Right kidney (tissue), 9 donors: ENCODE measurements around the gene INVS.
"Not testable (repeated sequence)": the region's sequence is repeated elsewhere in the genome, so short reads cannot be mapped to it uniquely, and the experiment has no call there.

Source experiments
- DNase-seq: peaks from one replicate; pipeline ENCODE4 v3.0.0-alpha.2; 2016
- long read RNA-seq, 8 donors: transcript quantifications; one replicate each; lab custom pipeline, GENCODE V29; 2026

Gene INVS
- long read RNA-seq, donor 1, partial matches to known transcripts = 0 of 1 reads
- long read RNA-seq, donor 1, other reads (novel, unspliced or antisense) = 0 of 1 reads
- long read RNA-seq, donor 2 = 0 reads
- long read RNA-seq, donor 3, partial matches to known transcripts = 10 of 17 reads
- long read RNA-seq, donor 3, other reads (novel, unspliced or antisense) = 7 of 17 reads
- long read RNA-seq, donor 4 = 0 reads
- long read RNA-seq, donor 5, partial matches to known transcripts = 29 of 38 reads
- long read RNA-seq, donor 5, other reads (novel, unspliced or antisense) = 8 of 38 reads
- long read RNA-seq, donor 6, partial matches to known transcripts = 20 of 20 reads
- long read RNA-seq, donor 6, other reads (novel, unspliced or antisense) = 0 of 20 reads
- long read RNA-seq, donor 7, partial matches to known transcripts = 0 of 1 reads
- long read RNA-seq, donor 7, other reads (novel, unspliced or antisense) = 0 of 1 reads
- long read RNA-seq, donor 8, partial matches to known transcripts = 10 of 28 reads
- long read RNA-seq, donor 8, other reads (novel, unspliced or antisense) = 17 of 28 reads

DNA sequence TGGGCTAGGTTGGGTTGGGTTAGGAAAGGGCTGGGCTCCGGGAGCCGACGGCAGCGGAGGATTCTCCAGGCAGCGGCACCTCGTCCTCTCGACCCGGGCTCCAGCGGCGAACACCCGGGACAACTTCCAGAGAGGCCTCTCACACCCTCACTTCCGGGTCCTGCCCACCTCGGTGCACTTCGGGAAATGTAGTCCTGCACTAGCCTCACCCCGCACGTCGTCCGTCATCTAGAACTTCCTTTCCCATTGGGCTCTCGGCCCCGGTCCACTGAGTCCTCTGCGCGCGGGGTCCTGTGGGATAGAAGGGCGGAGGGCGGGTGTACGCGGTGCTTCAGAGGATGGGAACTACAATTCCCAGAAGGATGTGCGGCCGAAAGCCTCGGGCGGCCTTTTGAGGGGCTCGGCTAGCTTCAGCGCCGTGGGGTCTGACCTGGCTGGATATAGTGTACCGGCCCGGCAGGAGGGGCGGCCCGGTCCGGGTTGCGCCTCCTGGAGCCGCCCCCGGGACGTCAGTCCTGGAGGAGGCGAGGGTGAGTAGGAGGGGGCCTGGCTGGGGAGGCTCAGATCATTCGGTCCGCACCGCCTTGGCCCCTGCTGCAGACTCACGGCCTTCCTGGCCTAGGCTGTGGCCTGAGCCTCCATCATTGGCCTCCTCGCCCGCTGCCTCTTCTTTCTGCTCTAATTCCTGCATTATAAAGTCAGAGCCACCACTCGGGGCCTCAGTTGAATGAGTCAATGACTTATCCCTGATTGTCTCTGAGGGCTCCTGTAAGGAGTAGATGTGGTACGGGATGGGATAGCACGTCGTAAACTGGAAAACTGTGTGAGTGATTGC lies at the start of gene INVS, which contains the start of gene ERP44:
Gene INVS (plus strand): TSS at position 357 of the 835 bp plus-strand sequence. CDS start 5,279 bp downstream, outside the sequence.
Gene ERP44 (minus strand): TSS at position 114 of the 835 bp plus-strand sequence. CDS start 160 bp downstream, outside the sequence.
- peak; percentile 98 for DNase-seq

DNA sequence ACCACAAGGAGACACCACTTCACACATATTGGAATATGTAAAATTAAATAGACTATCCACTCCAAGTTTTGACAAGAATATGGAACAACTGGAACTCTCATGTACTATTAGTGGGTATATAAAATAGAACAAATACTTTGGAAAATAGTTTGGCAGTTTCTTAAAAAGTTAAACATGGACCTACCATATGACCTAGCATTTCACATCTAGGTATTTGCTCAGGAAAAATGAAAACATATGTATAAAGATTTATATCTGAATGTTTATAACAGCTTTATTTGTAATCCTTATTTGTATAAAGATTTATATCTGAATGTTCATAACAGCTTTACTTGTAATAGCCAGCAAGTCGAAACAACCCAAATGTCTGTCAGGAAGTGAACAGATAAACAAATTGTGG lies 49.5 kb upstream of the INVS start:
- DNase-seq = no peak

DNA sequence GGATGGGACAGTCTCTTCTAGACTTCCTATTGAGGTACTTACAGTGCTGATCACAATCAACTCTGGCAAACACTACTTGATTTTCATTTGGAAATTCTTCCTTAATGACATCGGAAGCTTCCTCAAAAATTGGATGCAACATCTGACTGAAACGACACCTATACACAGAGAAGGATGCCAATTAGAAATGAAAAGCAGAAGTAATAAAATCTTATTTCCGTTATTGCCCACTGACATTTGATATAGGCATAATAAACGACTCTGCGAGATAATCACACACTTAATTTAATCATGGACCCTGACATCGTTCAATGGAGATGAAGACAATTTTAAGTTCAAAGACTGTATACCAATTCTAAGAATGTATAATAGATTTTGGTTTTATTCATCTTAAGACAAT lies 46.7 kb upstream of the INVS start:
- no peak for DNase-seq

DNA sequence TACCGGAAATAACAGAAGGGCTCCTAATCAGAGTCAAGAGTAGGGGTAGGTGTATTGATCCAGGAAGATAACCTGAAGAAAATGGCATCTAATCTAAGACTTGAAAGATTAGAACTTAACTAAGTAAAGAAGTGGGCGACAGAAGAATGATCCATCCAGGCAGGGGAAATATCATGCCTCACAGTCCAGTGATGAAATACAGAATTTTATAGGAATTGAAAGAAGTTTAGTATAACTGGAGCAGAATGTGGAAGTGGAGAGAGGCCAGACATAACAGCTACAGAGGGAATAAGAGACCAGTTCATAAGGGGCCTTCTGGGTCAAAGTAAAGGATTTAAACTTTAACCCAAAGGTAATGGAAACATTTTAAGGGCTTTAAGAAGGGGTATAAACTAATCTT lies 42.5 kb upstream of the INVS start:
- DNase-seq = no peak

DNA sequence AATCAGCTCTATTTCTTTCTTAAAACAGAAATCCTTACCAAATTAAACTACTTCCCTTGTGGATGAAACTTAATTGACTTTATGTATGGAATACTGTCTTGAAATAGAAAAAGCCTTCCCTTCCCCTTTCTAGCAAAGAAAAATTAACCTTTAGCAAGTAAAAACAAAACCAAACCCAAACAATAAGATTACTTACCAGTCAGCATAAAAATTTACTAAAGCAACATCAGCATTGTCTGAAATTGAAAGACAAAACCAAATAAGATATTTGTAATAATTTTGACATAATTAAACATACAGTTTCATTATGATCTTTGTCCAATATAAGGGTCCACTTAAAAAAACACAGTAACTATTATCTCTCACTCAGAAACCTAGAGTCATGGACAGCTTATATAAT lies 41.4 kb upstream of the INVS start:
- DNase-seq = no peak

DNA sequence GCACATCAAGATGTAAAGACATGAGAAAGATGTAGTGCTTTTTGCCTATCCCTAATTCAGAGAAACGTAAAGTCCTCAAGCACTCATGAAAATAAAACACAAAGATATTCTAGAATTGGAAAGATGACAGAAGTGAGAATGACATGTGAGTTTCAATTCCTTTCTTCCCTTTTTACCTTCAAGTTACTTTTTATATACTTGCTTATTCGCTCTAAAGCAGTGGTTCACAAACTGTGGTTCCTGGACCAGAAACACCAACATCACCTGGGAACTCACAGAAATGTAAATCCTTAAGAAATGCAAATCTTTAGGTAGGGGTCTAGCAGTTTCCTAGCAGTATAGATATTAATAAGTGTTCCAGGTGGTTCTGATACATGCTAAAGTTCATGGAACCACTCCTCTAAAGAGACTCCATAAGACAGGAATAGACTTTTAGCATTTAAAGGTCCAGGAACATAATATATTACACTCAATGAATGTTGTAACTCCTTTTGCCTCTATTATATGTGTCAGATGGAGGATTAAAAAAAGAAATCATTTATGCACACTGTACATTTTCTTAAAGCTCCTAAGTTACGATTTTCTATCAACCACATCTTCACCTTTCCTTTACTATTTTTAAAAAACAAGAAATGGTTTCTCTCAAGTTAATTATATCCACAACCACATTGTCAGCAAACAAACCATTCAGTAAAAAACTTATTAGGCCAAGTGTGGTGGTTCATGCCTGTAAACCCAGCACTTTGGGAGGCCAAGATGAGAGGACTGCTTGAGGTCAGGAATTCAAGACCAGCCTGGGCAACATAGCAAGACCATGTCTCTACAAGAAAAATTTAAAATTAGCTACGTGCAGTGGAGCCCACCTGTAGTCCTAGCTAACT lies 40.1 kb upstream of the INVS start:
- DNase-seq = no peak

GRCh38 chr9:100062683-100063082 lies 36.4 kb upstream of the INVS start:
- DNase-seq = not testable (repeated sequence)

- peak; percentile 0 for DNase-seq
These were observed 35.9 kb upstream of the INVS start for GRCh38 chr9:100063185-100063584.

- DNase-seq = no peak
These were observed 34.0 kb upstream of the INVS start for GRCh38 chr9:100064872-100065581.

GRCh38 chr9:100066539-100066938 lies 32.5 kb upstream of the INVS start:
- no peak for DNase-seq

DNA sequence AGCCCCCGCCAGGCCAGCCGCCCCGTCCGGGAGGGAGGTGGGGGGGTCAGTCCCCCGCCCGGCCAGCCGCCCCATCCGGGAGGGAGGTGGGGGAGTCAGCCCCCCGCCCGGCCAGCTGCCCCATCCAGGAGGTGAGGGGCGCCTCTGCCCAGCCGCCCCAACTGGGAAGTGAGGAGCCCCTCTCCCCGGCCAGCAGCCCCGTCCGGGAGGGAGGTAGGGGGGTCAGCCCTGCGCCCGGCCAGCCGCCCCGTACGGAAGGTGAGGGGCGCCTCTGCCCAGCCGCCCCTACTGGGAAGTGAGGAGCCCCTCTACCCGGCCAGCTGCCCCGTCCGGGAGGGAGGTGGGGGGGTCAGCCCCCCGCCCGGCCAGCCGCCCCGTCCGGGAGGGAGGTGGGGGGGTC lies 31.1 kb upstream of the INVS start:
- DNase-seq = not testable (repeated sequence)

- not testable (repeated sequence) for DNase-seq
These were observed 30.0 kb upstream of the INVS start for GRCh38 chr9:100069068-100069467.

DNA sequence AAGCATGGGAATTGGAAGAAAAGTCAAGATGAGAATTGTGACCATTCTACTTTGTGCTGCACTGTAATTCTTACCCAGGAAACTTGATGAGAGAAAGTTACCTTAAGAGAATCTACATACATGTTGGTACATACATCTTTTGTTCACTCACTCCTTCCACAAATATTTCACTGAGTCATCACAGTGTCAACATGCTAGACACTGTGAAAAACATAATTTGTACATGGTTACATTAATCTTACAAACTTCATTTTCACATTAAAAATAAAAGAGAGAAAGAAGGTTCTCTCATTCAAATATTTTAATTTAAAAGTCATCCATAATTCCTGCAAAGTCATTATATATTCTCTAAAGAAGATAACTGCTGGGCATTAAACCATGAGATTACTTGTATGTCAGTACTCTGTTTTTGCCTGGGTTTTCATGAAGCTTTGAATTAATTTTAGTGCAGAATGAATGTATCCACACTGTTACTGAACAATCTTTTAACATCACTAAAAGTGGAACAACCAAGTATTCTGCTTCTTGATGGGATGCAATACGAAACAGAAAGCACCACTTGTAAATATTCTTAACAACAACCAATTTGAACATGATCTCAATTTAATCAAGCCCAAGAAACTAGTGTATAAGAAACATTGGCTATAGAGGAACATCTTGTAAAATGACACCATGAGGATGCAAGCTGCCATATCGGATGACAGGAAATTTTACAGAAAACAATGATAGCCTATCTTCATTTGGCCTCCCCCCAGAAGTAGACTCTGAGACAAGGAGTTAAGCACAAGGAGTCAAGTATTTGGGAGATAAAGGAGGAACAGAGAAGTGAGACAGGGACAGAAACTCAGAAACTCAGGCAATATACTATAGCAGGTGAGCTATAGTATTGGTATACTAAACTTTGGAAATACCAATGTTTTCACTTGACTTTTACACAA lies 28.7 kb upstream of the INVS start:
- no peak for DNase-seq

GRCh38 chr9:100071271-100071670 lies 27.8 kb upstream of the INVS start:
- no peak for DNase-seq

DNA sequence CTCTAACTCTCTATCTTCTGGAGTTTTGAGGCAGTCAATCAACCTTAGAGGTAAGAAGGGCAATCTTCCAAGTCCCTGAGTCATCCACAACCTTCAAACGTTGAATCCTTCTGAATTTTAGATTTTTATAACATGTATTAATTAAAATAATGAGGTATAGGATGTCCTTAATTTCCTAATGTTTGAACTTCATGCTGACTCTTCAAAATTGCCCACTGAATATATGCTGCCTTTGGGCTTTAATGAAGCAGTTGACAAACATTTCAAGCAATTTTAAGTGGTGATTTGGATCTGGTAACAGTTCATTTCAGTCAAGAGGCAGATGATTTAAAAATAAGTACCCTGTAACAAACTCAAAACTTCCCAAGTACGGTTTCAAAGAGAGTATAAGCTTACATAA lies 26.2 kb upstream of the INVS start:
- no peak for DNase-seq

DNA sequence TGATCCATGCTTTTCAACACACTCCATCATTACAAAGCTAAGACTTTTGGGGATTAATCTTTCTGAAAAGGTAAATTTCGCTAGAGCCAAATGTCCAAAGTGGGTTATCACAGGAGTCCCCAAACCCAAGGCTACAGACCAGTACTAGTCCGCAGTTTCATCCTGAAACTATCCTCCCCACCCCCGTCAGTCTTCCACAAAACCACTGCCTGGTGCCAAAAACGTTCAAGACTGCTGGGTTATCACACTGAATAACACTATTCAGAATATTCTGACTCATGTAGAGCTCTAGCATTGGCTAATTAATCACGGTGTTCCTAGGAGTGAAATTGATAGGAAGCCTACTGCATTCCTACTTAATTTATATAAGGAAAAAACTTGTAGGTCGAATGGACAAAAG lies 24.9 kb upstream of the INVS start:
- no peak for DNase-seq

DNA sequence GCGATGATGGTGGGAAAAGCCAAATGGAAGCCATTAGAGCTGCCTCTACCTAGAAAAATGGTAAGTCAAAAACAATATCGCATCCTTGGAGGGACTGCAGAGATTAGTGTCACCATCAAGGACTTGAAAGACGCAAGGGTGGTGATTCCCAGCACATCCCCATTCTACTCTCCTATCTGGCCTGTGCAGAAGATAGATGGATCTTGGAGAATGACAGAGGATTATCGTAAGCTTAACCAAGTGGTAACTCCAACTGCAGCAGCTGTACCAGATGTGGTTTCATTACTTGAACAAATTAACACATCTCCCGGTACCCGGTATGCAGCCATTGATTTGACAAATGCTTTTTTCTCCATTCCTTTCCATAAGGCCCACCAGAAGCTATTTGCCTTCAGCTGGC lies 24.1 kb upstream of the INVS start:
- no peak for DNase-seq

GRCh38 chr9:100076256-100076655 lies 22.8 kb upstream of the INVS start:
- DNase-seq = not testable (repeated sequence)

GRCh38 chr9:100082782-100083181 lies 16.3 kb upstream of the INVS start:
- DNase-seq = no peak
